ENCODE data around the gene HARBI1. TPM values are rescaled to one million over a fixed set of nuclear protein-coding genes. Genes with fewer than 3 reads are reported as not detected.

HARBI1 gene
- total and polyA plus RNA-seq, 8 donors: 1.0 to 4.0 (median 2.3) TPM; not detected in 3

GRCh38 chr11:46649180-46649738 is 32.2 kb upstream of the HARBI1 start:
- Histone ChIP-seq H3K27me3 (no peaks in the 10 kb centered on the region), H3K4me1 (peaks cover 0 to 32% (median 13%) of the 10 kb centered on the region in 4 donors), H3K36me3 (peaks cover 68 to 100% (median 96%) of the 10 kb centered on the region in 4 donors), H3K9me3 (no peaks in the 10 kb centered on the region), H3K4me3 (no peak overlapping the region), H3K27ac (peak overlapping the region; percentile 36 to 73 (median 69))
- 40 to 57% (median 47%) methylated on average over 2 of the region's 2 CpGs for WGBS, 5 donors
- intact Hi-C loops (cut with DNase I; ENCODE audit: low total_unique reads): no loop called here
- no peak for TF ChIP-seq POLR2A (IDR thresholded peaks at IDR 0.05)
- no peak for TF ChIP-seq EP300 (IDR thresholded peaks at IDR 0.05)
- TF ChIP-seq, protein P1, sequence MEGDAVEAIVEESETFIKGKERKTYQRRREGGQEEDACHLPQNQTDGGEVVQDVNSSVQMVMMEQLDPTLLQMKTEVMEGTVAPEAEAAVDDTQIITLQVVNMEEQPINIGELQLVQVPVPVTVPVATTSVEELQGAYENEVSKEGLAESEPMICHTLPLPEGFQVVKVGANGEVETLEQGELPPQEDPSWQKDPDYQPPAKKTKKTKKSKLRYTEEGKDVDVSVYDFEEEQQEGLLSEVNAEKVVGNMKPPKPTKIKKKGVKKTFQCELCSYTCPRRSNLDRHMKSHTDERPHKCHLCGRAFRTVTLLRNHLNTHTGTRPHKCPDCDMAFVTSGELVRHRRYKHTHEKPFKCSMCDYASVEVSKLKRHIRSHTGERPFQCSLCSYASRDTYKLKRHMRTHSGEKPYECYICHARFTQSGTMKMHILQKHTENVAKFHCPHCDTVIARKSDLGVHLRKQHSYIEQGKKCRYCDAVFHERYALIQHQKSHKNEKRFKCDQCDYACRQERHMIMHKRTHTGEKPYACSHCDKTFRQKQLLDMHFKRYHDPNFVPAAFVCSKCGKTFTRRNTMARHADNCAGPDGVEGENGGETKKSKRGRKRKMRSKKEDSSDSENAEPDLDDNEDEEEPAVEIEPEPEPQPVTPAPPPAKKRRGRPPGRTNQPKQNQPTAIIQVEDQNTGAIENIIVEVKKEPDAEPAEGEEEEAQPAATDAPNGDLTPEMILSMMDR (IDR thresholded peaks at IDR 0.05): no peak
- peak; percentile 7 to 61 (median 30) for TF ChIP-seq POLR2AphosphoS5 (IDR thresholded peaks at IDR 0.05)
- peak in 1 of 2 donors; percentile 81 for DNase-seq

DNA sequence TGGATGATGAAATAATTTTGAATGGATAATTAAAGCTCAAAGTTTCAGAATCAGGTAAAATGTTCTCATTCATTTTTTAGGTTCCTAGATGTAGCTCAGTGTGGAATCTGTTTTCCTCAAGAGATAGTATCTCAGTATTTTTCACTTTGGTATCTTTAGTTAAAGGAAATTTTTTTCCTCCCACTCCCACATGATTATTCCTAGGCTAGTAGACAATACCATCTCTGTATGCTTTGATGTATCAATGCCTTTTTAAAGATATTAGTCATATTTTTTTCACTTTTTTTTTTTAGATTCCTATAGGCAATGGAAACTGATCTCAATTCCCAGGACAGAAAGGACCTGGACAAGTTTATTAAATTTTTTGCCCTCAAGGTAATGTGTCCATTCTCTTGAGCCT is 27.0 kb upstream of the HARBI1 start:
- Histone ChIP-seq H3K4me3 (no peak overlapping the region), H3K27me3 (no peaks in the 10 kb centered on the region), H3K9me3 (no peaks in the 10 kb centered on the region), H3K36me3 (peaks cover 38 to 81% (median 61%) of the 10 kb centered on the region in 4 donors), H3K4me1 (peaks cover 0 to 34% (median 11%) of the 10 kb centered on the region in 4 donors), H3K27ac (no peak overlapping the region)
- intact Hi-C loops (cut with DNase I; ENCODE audit: low total_unique reads): no loop called here
- no peak for TF ChIP-seq POLR2AphosphoS5 (IDR thresholded peaks at IDR 0.05)
- DNase-seq: no peak

- no peaks in the 10 kb centered on the region for H3K9me3 ChIP-seq
- H3K27ac ChIP-seq: no peak overlapping the region
- no peak for DNase-seq
- peaks cover 0 to 29% (median 11%) of the 10 kb centered on the region in 4 donors for H3K4me1 ChIP-seq
- peaks cover 40 to 82% (median 59%) of the 10 kb centered on the region in 4 donors for H3K36me3 ChIP-seq
- TF ChIP-seq EP300 (IDR thresholded peaks at IDR 0.05) (no peak), POLR2AphosphoS5 (IDR thresholded peaks at IDR 0.05) (no peak), POLR2A (IDR thresholded peaks at IDR 0.05) (no peak)
- TF ChIP-seq, protein P1 (IDR thresholded peaks at IDR 0.05): no peak
- WGBS, 5 donors: 87 to 100% (median 97%) methylated on average over 3 of the region's 3 CpGs
- H3K4me3 ChIP-seq: no peak overlapping the region
- no peaks in the 10 kb centered on the region for H3K27me3 ChIP-seq
- intact Hi-C loops (cut with DNase I; ENCODE audit: low total_unique reads): no loop called here
Measured at GRCh38 chr11:46643531-46643930, 26.5 kb upstream of the HARBI1 start.

- no peak for DNase-seq
- H3K27me3 ChIP-seq: no peaks in the 10 kb centered on the region
- H3K4me1 ChIP-seq: peaks cover 0 to 22% (median 9%) of the 10 kb centered on the region in 4 donors
- TF ChIP-seq POLR2AphosphoS5 (IDR thresholded peaks at IDR 0.05): no peak
- TF ChIP-seq EP300 (IDR thresholded peaks at IDR 0.05): no peak
- TF ChIP-seq, protein P1 (IDR thresholded peaks at IDR 0.05): no peak
- TF ChIP-seq POLR2A (IDR thresholded peaks at IDR 0.05): no peak
- intact Hi-C loops (cut with DNase I; ENCODE audit: low total_unique reads): no loop called here
- H3K36me3 ChIP-seq: peaks cover 39 to 80% (median 55%) of the 10 kb centered on the region in 4 donors
- no peak overlapping the region for H3K4me3 ChIP-seq
- 91 to 95% (median 93%) methylated on average over 7 to 8 of the region's 8 CpGs for WGBS, 5 donors
- no peaks in the 10 kb centered on the region for H3K9me3 ChIP-seq
- H3K27ac ChIP-seq: no peak overlapping the region
Measured at GRCh38 chr11:46642627-46643335, 25.8 kb upstream of the HARBI1 start.

- H3K9me3 ChIP-seq: no peaks in the 10 kb centered on the region
- H3K36me3 ChIP-seq: peaks cover 28 to 72% (median 50%) of the 10 kb centered on the region in 4 donors
- no peak for DNase-seq
- no peak overlapping the region for H3K4me3 ChIP-seq
- TF ChIP-seq, protein P1 (IDR thresholded peaks at IDR 0.05): no peak
- TF ChIP-seq POLR2A (IDR thresholded peaks at IDR 0.05) (no peak), POLR2AphosphoS5 (IDR thresholded peaks at IDR 0.05) (no peak), EP300 (IDR thresholded peaks at IDR 0.05) (no peak)
- intact Hi-C loops (cut with DNase I; ENCODE audit: low total_unique reads): no loop called here
- H3K4me1 ChIP-seq: peaks cover 0 to 19% (median 6%) of the 10 kb centered on the region in 4 donors
- 87 to 93% (median 88%) methylated on average over 3 of the region's 3 CpGs for WGBS, 5 donors
- no peak overlapping the region for H3K27ac ChIP-seq
- H3K27me3 ChIP-seq: no peaks in the 10 kb centered on the region
Measured at GRCh38 chr11:46641639-46642038, 24.6 kb upstream of the HARBI1 start.
